GM12864 (cell line): Measurements from ENCODE around the gene DARS1.

Experiments used
- DNase-seq: peaks from one replicate; pipeline ENCODE4 v3.0.0-alpha.2; 2011; ENCODE audit warnings: low read depth
- H3K4me3 ChIP-seq: 2 replicates; pipeline ENCODE4 v1.5.1; 2011; ENCODE audit warnings: mild to moderate bottlenecking, low read depth, low read length, control low read depth
- CTCF ChIP-seq: IDR thresholded peaks from 2 replicates; pipeline ENCODE4 v1.5.1; 2011; ENCODE audit warnings: low read depth, mild to moderate bottlenecking, moderate library complexity, low read length, control low read depth, inconsistent platforms; ENCODE audit errors: missing control alignments

DARS1 gene

GRCh38 chr2:136010126-136010525 is 24.7 kb upstream of the DARS1 start:
- no peak for DNase-seq
- no peak for TF ChIP-seq CTCF
- H3K4me3 ChIP-seq = no peak overlapping the region

- no peak for TF ChIP-seq CTCF
- no peak overlapping the region for H3K4me3 ChIP-seq
- DNase-seq = no peak
Measured at GRCh38 chr2:136008205-136008865, 22.9 kb upstream of the DARS1 start.

GRCh38 chr2:136006658-136007057 is 21.2 kb upstream of the DARS1 start:
- DNase-seq = no peak
- no peak overlapping the region for H3K4me3 ChIP-seq
- no peak for TF ChIP-seq CTCF

- H3K4me3 ChIP-seq = no peak overlapping the region
- no peak for DNase-seq
- no peak for TF ChIP-seq CTCF
Measured at GRCh38 chr2:136005462-136006196, 20.2 kb upstream of the DARS1 start.

- no peak for DNase-seq
- H3K4me3 ChIP-seq = no peak overlapping the region
- no peak for TF ChIP-seq CTCF
Measured at GRCh38 chr2:136004965-136005364, 19.5 kb upstream of the DARS1 start.

- DNase-seq = no peak
- TF ChIP-seq CTCF = no peak
- H3K4me3 ChIP-seq = no peak overlapping the region
Measured at GRCh38 chr2:136001131-136001530, 15.7 kb upstream of the DARS1 start.

GRCh38 chr2:136000502-136000901 is 15.1 kb upstream of the DARS1 start:
- DNase-seq = no peak
- no peak for TF ChIP-seq CTCF
- no peak overlapping the region for H3K4me3 ChIP-seq
